GDM1 (cell line): ENCODE results near the gene PRDM2.

Experiments used
- DNase-seq: peaks from one replicate; lab custom pipeline; 2025; lab: John Stamatoyannopoulos, UW

PRDM2 gene

DNA sequence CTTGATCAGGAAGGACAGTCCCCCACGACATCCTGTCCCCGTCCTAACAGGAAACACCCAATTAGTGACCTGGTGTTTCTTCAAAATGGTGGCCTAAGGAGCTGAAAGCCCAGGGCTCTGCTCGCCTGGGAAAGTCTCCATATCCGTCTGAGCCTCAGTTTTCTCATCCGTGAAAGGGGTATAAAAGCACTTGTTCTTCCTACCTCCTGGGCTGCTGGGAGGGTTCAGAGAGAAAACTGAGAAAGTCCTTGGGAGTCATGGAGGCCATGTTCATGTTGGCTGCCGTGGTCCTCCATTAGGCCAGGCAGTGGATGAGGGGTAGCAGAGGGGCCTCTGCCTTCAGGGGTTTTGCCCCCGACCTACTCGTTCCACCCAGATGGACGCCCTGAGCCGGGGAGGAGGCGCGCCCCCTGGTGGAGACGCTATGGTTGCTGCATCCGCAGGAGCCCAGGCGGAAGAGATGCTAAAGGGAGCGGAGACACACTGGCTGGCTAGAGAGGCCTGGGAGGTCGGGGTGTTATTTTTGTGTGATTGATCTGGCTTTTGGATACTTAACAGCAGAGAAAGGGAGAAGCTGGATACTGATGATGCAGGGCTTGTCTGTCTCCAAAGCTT, 113.5 kb downstream of the PRDM2 start:
- DNase-seq: no peak

DNA sequence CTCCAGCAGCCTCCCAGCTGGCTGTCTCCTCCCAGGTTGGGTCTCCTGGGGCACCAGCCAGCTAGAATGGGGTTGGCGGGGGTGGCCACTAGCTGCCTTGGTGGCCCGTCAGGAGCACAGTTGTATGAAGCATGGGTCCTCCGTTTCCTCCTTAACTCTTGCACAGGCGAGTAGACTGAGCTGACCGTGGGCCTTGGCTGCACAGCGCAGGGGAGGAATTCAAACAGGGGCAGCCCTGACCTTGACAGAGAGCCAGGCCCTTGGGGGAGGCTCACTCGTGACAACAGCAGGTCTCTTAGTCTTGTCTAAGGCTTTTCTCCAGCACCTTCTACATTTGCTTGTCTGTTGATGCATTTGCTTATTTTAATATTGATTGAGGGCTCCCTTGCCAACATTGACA, 114.1 kb downstream of the PRDM2 start:
- DNase-seq: no peak

DNA sequence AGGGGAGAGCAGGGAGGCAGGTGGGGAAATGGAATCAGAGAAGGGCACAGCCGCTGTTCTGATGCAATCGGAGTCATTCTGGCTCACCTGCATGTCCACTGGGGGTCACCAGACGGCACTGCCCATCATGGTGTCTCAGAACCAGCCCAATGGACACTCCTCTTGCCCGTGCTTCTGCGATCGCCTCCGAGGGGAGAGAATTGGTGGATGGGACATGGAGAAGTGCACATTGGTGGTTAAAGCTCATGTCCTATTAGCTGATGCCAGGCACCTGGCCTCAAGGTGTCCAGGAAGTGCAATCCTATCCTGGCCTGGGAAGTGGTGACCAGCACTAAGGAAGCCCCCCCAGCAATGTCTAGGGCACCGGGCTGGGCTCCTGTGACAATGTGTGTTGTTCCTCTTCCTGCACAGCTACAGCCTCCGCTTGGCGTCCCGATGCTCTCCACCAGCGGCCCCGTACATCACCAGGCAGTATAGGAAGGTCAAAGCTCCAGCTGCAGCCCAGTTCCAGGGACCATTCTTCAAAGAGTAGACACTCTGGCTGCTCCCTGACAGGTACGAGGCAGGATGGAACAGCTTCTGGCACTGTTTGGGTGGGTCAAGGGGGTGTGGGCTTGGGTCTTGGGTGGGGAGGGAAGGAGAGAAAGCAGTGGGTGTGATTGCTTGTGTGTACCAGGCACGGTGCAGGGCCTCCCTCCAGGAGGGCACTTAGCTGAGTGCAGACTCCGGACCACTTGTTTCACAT, 116.2 kb downstream of the PRDM2 start:
- DNase-seq: no peak

DNA sequence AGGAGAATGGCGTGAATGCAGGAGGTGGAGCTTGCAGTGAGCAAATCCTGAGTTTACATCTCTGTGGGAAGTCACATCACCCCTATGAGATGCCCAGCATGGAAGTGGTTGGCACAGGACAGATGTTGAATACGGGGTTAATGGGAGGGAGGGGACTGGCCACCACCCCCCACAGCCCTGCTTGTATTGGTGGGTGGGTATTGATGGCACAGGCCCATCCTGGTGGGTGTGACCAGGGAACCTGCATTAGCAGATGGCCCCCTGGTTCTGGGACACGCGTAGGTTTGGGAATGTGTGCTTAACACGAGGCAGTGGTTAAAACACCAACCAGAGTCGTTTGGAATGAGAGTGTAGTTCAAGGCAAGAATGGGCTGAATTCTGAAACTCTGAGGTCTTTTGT, 117.9 kb downstream of the PRDM2 start:
- no peak for DNase-seq

DNA sequence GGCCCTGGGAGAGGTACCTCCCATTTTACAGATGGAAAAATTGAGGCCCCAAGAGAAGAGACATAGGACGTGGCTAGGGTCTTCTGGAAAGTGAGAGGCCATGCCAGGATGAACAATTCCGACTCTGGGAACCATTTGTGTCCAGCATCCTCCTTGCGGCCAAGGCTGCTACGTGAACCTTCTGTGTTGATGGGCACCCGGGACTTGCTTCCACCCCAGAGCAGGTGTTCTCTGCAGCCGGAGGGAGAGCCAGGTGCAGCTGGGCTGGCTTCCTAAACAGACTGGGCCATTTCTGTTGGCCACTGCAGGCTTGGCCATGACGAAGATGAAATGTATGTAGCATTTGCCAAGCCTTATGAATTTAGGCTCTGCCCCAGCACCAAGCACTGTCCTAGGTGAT, 118.9 kb downstream of the PRDM2 start:
- DNase-seq: no peak

DNA sequence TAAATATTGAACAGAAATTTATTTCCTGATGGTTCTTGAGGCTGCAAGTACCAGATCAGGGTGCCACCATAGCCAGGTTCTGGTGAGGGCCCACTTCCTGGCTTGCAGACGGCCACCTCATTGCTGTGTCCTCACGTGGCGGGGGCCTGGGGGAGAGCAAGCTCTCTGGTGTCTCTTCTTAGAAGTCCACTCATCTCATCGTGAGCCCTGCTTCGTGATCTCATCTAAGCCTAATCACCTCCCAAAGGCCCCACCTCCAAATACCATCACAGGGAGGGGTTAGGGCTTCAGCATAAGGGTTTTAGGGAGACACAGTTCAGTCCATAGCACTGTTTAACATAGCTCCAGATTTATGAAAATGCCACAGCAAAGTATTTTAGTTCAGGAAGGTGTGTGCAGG, 119.7 kb downstream of the PRDM2 start:
- DNase-seq: no peak

DNA sequence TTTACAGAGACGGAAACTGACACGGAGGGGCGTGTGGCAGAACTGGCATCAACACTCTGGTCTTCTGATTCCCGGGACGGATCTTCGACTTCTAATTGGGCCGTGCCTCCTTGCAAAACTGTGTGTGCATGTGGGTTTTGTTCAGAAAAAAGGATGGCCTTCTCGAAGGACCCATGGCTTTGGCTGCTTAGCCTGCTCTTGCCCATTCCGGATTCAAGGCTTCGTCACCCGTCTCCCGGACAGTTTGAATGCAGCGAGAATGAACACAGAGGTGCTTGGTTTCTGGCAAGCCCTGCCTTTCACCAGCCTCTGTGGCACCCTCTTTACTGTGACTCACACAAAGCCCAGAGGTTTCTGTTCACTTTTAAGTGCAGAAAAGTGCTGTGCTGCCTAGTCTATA, 120.1 kb downstream of the PRDM2 start:
- no peak for DNase-seq

DNA sequence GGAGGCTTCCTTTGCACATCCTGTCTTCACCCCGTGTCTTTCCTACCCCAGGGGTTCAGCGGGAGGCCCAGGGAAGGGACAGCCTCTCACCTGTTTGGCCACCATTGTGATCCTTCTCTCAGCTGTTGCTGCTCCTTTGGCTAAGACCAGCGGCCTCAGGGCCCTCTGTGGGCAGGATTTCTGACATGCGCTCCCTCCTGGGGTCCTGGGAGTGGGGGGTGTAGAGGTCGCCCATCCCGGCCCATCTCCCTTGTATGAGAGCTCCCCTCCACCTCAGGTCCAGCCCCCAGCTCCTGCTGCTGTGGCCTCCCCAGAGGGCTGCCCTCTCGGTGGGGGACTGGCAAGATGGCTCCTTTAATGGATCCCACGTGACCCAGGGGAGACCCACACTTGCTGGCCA, 120.5 kb downstream of the PRDM2 start:
- DNase-seq: no peak

DNA sequence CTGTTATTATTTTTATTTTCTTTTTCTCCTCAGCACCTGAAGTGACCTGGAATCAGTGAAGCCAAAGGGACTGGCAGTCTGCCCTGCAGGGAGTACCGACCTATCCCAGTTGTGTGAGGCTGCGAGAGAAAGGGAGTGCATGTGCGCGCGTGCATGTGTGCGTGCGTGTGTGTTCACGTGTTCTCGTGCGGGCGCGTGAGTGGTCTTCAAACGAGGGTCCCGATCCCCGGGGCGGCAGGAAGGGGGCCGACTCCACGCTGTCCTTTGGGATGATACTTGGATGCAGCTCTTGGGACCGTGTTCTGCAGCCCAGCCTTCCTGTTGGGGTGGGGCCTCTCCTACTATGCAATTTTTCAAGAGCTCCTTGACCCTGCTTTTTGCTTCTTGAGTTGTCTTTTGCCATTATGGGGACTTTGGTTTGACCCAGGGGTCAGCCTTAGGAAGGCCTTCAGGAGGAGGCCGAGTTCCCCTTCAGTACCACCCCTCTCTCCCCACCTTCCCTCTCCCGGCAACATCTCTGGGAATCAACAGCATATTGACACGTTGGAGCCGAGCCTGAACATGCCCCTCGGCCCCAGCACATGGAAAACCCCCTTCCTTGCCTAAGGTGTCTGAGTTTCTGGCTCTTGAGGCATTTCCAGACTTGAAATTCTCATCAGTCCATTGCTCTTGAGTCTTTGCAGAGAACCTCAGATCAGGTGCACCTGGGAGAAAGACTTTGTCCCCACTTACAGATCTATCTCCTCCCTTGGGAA, 123.3 kb downstream of the PRDM2 start:
- no peak for DNase-seq

DNA sequence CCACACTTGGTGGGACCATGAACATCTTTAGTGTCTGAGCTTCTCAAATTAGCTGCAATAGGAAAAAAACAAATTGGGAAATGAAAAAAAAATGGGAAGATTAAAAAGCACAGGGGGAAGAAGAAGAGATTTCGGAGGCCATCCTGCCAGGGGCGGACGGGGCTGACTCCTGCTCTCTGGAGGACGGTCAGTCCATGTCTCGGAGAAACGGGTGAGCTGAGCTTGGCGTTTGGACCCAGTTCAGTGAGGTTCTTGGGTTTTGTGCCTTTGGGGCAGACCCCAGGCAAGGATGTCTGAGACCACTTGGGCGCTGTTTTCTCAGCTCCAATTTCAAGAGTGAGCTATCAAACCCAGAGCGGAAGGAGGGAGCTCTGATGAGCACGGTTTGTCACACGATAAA, 123.9 kb downstream of the PRDM2 start:
- no peak for DNase-seq

DNA sequence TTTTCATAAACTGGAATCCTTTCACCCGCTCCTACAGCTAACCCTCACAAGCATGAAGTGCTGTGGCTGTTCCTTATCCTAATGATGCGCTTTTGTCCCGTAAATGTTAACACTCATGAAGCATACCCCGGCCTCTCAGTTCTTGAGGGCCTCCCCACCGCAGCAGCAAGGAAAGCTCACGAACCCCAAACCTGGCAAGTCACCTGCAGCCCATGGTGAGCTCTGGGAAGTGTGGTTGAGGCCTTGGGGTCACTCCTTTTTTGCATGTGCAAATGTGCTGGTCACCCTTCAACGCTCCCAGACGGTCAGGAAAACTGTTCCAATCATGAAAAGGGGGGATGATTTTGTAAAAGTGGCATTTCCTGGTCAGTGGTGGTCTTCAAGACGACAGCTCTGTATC, 124.6 kb downstream of the PRDM2 start:
- DNase-seq: no peak

DNA sequence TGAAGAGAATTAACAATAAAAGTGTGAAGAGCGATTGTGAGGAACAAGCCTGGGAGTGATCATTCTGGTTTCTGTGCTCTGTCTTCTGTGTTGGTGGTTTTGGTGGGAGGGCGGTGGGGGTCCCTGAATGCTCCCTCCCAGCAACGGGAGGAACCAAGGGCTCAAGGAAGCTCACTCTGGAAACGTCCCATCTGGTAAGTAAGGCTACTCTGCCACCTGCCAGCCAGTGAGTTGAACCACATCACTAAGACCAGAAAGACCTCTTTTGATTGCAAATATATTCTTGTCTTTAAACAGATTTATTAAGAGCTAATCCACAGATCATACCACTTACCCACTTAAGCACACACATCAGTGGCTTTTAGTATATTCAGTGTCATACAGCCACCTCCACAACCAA, 125.0 kb downstream of the PRDM2 start:
- DNase-seq: no peak

DNA sequence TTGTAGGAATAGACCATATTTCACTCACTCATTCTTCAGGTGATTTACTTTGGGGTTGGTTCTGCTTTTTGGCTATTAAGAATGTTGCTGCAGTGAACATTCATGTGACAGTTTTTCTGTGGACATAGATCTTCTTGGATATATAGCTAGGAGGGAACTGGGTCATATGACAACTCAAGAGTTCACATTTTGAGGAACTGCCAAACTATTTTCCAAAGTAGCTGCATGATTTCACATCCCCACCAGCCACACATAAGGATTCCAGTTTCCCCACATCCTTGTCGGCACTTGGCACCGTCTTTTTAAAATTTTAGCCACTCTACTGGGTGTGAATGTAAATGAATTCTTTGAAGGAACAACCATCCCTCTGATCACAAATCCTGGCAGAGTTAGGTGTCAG, 126.0 kb downstream of the PRDM2 start:
- DNase-seq: no peak

DNA sequence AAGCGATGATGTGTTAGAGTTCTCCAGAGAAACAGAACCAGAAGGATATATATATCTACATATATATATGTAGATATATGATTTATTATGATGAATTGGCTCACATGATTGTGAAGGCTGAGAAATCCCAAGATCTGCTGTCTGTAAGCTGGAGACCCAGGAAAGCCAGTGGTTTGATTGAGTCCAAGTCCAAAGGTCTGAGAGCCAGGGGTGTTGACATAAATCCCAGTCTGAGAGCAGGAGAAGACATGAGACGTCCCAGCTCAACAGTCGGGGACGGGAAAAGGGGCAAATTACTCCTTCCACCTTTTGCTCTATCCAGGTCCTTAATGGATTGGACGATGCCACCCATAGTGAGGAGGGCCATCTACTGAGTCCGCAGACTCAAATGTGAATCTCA, 126.6 kb downstream of the PRDM2 start:
- no peak for DNase-seq

DNA sequence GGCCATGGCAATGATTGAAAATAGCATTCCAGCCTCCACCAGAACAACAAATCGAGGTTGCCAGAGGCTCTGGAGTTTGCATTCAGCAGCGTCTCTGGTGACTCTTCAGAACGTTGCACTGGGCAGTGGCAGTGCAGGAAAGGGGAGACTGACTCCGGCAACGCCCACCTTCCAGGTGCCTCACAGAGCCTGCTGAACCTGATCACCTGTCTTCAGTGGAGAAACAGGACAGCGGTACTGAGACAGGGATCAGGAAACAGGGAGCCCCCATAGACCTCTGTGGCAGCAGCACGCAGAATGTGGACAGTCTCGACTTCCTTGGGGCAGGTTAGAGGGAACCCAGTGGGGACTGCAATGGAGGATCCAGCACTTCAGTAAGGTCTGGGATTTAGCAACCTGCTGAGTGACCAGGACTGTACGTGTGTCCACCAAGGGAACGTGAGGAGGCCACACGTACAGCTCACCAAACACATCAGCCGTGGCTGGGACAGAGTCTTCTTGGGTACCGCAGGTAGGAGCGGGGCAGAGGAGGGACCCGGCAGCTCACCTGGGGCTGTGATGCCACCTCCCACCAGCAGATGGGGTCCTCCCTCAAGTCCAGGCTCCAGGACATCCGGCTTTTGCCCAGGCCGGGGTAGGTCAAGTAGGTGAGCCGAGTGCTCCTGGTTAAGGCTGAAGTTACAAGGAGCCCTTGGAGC, 128.6 kb downstream of the PRDM2 start:
- DNase-seq: no peak

DNA sequence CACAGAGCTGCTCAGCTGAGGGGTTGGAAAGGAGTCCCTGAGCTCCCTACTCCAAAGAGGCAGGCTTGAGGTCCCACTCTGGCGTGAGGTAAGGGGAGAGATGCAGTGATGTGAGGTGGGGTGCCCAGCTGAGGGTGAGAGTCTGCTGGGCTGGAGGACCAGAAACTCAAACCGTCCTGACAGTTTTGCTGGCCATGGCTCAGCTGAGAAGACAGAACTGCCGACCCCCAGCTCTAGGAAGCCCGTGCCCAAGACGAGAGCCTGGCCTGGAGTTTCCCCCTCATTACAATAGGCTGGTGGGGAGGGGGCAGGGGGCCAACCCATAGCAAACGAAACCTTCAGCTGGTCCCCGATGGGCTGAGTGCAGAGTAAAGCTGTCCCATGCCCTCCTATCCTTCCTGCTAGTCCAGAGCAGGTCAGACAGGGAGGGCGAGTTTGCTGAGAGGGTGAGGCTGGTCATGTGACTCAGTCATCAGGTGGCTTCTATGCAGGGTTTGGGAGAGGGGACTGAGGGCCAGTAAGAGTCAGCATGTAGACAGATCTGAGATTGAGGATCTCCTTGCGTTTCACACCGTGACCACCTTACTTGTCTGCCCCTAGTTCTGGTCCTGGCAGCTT, 129.3 kb downstream of the PRDM2 start:
- DNase-seq: no peak

DNA sequence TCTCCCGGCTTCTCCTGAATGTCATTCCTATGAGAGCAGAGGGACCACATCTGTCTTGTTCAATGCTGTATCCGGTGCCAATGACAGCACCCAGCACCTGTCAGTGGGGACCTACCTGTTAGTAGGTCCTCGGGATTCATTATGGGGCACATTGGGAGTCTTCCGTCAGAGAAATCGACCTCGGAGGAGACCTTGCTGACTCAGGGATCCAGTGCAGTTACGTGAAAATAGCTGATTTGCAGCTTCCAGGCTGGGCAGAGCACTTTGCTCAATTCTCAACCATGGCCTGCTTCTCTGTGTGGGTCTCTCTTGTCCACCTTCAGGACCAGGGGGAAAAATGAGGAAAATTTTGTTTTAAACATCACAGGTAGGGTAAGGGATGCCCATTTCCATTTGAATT, 130.2 kb downstream of the PRDM2 start:
- no peak for DNase-seq

DNA sequence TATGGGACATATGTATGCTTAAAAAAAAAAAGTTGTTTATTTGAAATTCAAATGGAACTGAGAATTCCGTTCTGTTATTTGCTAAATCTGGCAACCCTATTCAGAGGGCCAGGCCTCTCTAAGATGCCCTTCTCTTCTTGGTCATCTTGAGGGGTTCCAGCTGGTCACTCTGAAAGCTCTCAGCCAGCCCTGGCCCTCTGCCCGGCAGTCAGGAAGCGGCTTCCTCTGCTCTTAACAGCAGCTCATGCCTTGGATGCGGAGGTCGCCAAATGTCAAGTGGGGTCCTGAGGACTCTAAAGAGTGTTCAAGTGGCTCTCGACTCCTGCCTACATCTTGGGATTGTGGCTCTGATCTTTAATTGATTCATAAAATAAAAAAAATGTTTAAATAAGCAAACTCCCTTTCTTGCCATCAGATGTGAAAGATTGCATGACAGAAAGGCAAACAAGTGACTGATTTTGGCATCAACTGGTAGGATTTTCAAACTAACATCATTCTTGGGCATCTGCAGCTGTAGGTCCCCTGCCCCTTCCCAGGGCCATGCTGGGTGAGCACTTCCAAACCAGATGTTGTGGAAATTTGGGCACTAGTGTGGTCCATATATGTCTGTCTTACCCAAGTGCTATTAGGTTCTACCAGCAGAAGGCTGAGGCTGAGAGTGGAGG, 130.8 kb downstream of the PRDM2 start:
- no peak for DNase-seq

DNA sequence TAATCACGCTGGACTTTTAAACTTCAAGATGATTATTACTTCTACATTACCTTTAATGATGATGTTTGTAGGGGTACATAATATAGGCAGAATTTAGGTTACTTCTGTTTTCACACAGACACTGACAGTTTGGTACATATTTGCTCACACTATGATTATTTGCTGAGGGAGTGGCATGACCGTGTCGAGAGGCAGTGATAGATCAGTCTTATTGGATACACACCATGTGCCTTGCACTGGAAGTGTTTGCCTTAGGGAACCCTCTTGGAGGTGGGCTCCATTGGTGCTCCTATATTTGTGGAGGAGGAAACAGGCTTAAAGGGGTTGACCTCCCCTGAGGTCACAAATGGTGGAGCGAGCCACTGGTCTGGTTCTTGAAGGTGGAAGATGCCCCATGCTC, 132.1 kb downstream of the PRDM2 start:
- no peak for DNase-seq

DNA sequence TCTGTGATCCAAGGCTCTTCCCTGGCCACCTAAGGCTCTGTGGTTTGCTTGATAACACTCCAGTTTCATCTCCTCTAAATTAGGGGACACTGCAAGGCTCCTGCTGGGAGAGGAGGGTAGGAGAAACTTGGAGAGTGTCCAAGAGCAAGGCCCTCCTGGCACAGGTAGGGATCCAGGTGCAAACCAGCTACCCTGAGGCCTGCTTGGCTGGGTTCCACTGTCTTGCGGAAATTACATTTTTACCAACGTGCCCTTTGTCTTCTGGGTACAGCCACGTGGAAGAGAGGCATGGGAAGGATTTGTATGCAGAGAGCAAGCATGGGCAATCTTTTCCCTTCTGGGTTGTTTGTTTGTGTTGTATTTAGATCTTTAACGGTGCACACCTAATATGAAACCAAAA, 132.5 kb downstream of the PRDM2 start:
- no peak for DNase-seq

DNA sequence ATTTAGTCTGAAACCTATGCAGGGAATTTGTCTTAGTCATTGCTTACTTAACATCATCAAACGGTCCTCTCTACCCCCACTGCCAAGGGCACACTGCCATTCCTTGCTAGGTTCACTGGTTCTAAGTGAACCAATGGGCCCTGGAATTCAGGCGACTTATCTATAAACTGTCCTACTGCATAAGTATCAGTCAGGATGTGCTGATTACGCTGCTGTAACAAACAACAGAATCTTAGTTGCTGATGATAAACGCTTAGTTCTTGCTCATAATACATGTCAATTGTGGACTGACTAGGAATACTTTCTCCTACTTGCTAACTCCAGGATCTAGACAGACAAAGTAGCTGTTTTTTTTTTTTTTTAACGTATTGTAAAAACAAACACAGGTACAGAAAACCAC, 136.1 kb downstream of the PRDM2 start:
- DNase-seq: no peak

DNA sequence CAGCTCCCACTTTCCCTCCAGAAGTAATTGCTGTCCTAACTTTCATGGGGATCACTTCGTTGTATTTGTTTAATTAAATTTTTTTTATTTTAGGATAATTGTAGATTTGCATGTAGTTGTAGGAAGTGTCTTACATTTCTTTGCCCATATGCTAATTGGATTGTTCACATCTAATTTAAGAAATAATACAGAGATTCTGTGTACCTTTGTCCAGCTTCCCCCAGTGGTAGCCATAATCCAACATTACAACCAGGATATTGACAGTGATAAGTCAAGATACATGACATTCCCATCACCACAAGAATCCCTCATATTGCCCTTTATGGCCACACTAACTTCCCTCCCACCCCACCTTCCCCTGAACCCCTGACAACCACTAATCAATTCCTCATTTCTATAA, 136.6 kb downstream of the PRDM2 start:
- DNase-seq: no peak
